GM13977 (cell line): ENCODE data around the gene ABCC6.

Source experiments
- DNase-seq: peaks from one replicate; pipeline ENCODE4 v3.0.0; 2012; ENCODE audit warnings: low spot score
- CTCF ChIP-seq: IDR thresholded peaks from 2 replicates; pipeline ENCODE4 v1.5.1; 2012; ENCODE audit warnings: mild to moderate bottlenecking, control low read depth; ENCODE audit not compliant: insufficient read depth; ENCODE audit errors: extremely low read depth, missing control alignments
- in situ Hi-C: fragments of 300-500 bp; cut with MboI; formaldehyde crosslinking; loops from one replicate; pipeline ENCODE4 v1.12.0; 2022; ENCODE audit warnings: low sequenced_read_pairs, low pct_unique_long_range_greater_than_20kb, mixed read lengths, inconsistent platforms; ENCODE audit not compliant: unreplicated experiment

Gene ABCC6

GRCh38 chr16:16112450-16113053 is 110.7 kb downstream of the ABCC6 start:
- in situ Hi-C loops = no loop called here
- TF ChIP-seq CTCF = no peak
- no peak for DNase-seq

- in situ Hi-C loops = no loop called here
- TF ChIP-seq CTCF = no peak
- DNase-seq = no peak
Measured at GRCh38 chr16:16111639-16112038, 111.7 kb downstream of the ABCC6 start.

GRCh38 chr16:16110111-16110490 is 113.2 kb downstream of the ABCC6 start:
- no peak for TF ChIP-seq CTCF
- no peak for DNase-seq
- in situ Hi-C loops = no loop called here

GRCh38 chr16:16109453-16110110 is 113.7 kb downstream of the ABCC6 start:
- in situ Hi-C loops = no loop called here
- no peak for TF ChIP-seq CTCF
- DNase-seq = no peak

GRCh38 chr16:16108759-16109158 is 114.5 kb downstream of the ABCC6 start:
- in situ Hi-C loops = no loop called here
- TF ChIP-seq CTCF = no peak
- DNase-seq = no peak

- in situ Hi-C loops = no loop called here
- no peak for TF ChIP-seq CTCF
- no peak for DNase-seq
Measured at GRCh38 chr16:16107839-16108238, 115.5 kb downstream of the ABCC6 start.
